Measurements from ENCODE around the gene ZBTB45.

DNA sequence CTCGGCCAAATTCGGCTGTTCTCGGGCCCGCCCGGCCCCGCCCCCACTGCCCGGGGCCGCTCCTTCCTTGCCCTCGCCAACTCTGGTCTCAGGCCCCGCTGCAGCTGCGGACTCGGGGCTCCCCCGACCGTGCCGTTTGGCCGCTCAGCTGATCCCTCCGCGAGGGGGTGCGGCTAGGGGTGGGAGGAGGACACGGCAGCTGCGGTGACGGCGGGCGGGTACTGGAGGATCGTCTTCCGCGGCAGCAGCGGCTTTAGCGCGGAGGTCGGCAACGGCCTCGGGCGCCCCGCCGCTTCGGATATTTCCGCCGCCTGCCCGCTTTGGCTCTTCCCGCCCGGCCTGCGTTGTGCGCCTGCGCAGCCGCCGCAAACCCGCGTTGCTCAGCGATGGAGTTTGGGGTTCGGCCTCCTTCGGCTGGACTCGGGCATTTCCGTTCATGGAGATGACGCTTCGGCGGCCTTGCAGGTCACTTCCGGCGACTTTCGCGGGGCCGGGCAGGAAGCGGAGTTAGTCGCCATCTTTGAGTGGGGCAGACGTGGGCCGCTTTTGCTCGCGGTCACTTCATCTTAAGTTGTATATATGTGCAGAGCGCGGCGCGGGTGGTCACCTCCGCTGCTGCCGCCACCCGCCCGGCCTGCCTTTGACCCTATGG is 39.1 kb upstream of the ZBTB45 start:
- TF ChIP-seq, protein P1, sequence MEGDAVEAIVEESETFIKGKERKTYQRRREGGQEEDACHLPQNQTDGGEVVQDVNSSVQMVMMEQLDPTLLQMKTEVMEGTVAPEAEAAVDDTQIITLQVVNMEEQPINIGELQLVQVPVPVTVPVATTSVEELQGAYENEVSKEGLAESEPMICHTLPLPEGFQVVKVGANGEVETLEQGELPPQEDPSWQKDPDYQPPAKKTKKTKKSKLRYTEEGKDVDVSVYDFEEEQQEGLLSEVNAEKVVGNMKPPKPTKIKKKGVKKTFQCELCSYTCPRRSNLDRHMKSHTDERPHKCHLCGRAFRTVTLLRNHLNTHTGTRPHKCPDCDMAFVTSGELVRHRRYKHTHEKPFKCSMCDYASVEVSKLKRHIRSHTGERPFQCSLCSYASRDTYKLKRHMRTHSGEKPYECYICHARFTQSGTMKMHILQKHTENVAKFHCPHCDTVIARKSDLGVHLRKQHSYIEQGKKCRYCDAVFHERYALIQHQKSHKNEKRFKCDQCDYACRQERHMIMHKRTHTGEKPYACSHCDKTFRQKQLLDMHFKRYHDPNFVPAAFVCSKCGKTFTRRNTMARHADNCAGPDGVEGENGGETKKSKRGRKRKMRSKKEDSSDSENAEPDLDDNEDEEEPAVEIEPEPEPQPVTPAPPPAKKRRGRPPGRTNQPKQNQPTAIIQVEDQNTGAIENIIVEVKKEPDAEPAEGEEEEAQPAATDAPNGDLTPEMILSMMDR (IDR thresholded peaks at IDR 0.05; ENCODE audit: low read depth, low read length) = no peak
- no peak for TF ChIP-seq POLR2A (IDR thresholded peaks at IDR 0.05; ENCODE audit: extremely low read depth, insufficient read length)

All from NB4 (cell line).